IPS DF 6.9 (cell line): Measurements from ENCODE around the gene PRKN.

ENCODE experiments used
- DNase-seq: peaks from one replicate; pipeline ENCODE4 v3.0.0-alpha.2; 2013; ENCODE audit warnings: low read depth, low spot score
- H3K27ac ChIP-seq: one replicate; pipeline ENCODE4 v1.5.1; 2013; ENCODE audit warnings: low read length, control low read depth
- H3K27me3 ChIP-seq: 2 replicates; pipeline ENCODE4 v1.6.1; 2013; ENCODE audit warnings: mild to moderate bottlenecking, low read length; ENCODE audit not compliant: control insufficient read depth, insufficient read depth
- H3K36me3 ChIP-seq: 2 replicates; pipeline ENCODE4 v1.6.1; 2013; ENCODE audit warnings: low read length; ENCODE audit not compliant: control insufficient read depth, insufficient read depth
- H3K4me1 ChIP-seq: 2 replicates; pipeline ENCODE4 v1.6.1; 2013; ENCODE audit warnings: low read length; ENCODE audit not compliant: control insufficient read depth, insufficient read depth
- H3K4me3 ChIP-seq: 2 replicates; pipeline ENCODE4 v1.5.1; 2013; ENCODE audit warnings: mild to moderate bottlenecking, low read length
- H3K9me3 ChIP-seq: 2 replicates; pipeline ENCODE4 v1.6.1; 2013; ENCODE audit warnings: low read length, inconsistent platforms; ENCODE audit not compliant: control insufficient read depth, insufficient read depth
- WGBS: extraction: QIAGEN DNeasy Blood & Tissue Kit; methylation state at CpG from one replicate; pipeline ENCODE4 v1.1.7; 2013; ENCODE audit warnings: mixed read lengths, missing lambda C conversion rate; ENCODE audit not compliant: insufficient read length, insufficient coverage; 5-methylcytosine and 5-hydroxymethylcytosine counted together

The PRKN gene

GRCh38 chr6:161409353-161409752 lies 1318.2 kb downstream of the PRKN start:
- H3K4me1 ChIP-seq: no peaks in the 10 kb centered on the region
- H3K27ac ChIP-seq: no peak overlapping the region
- no CpG with 5 or more reads among the region's 7 CpGs for WGBS
- H3K27me3 ChIP-seq: no peaks in the 10 kb centered on the region
- no peaks in the 10 kb centered on the region for H3K9me3 ChIP-seq
- DNase-seq: no peak
- no peak overlapping the region for H3K4me3 ChIP-seq
- no peaks in the 10 kb centered on the region for H3K36me3 ChIP-seq

- Histone ChIP-seq H3K36me3 (no peaks in the 10 kb centered on the region), H3K4me1 (no peaks in the 10 kb centered on the region), H3K27me3 (no peaks in the 10 kb centered on the region), H3K27ac (no peak overlapping the region), H3K4me3 (no peak overlapping the region), H3K9me3 (peaks cover 2% of the 10 kb centered on the region; the same call in 1 of the 2 replicates)
- no peak for DNase-seq
- no CpG with 5 or more reads among the region's 8 CpGs for WGBS
Measured at GRCh38 chr6:161408041-161408440, 1319.5 kb downstream of the PRKN start.

- WGBS: no CpG with 5 or more reads among the region's 4 CpGs
- H3K27me3 ChIP-seq: no peaks in the 10 kb centered on the region
Measured at GRCh38 chr6:161407581-161407980, 1320.0 kb downstream of the PRKN start.

GRCh38 chr6:161407115-161407514 lies 1320.5 kb downstream of the PRKN start:
- Histone ChIP-seq H3K9me3 (peaks cover 2% of the 10 kb centered on the region; the same call in 1 of the 2 replicates), H3K27ac (no peak overlapping the region), H3K4me1 (no peaks in the 10 kb centered on the region), H3K36me3 (no peaks in the 10 kb centered on the region), H3K27me3 (no peaks in the 10 kb centered on the region), H3K4me3 (no peak overlapping the region)
- DNase-seq: no peak
- no CpG with 5 or more reads among the region's 2 CpGs for WGBS

More at GRCh38 chr6:161407581-161407980, 1320.0 kb downstream of the PRKN start:
- H3K4me3 ChIP-seq: no peak overlapping the region
- H3K36me3 ChIP-seq: no peaks in the 10 kb centered on the region
- H3K27ac ChIP-seq: no peak overlapping the region
- peaks cover 2% of the 10 kb centered on the region; the same call in 1 of the 2 replicates for H3K9me3 ChIP-seq
- DNase-seq: no peak
- no peaks in the 10 kb centered on the region for H3K4me1 ChIP-seq

GRCh38 chr6:161406646-161407045 lies 1320.9 kb downstream of the PRKN start:
- Histone ChIP-seq H3K27ac (no peak overlapping the region), H3K9me3 (peaks cover 2% of the 10 kb centered on the region; the same call in 1 of the 2 replicates), H3K4me3 (no peak overlapping the region), H3K36me3 (no peaks in the 10 kb centered on the region), H3K27me3 (no peaks in the 10 kb centered on the region), H3K4me1 (no peaks in the 10 kb centered on the region)
- DNase-seq: no peak
- WGBS: no CpG with 5 or more reads among the region's 6 CpGs

- H3K4me1 ChIP-seq: no peaks in the 10 kb centered on the region
- H3K9me3 ChIP-seq: peaks cover 2% of the 10 kb centered on the region; the same call in 1 of the 2 replicates
- no peaks in the 10 kb centered on the region for H3K36me3 ChIP-seq
- no peak for DNase-seq
- no peak overlapping the region for H3K27ac ChIP-seq
- no peak overlapping the region for H3K4me3 ChIP-seq
- WGBS: no CpG with 5 or more reads among the region's 4 CpGs
- H3K27me3 ChIP-seq: no peaks in the 10 kb centered on the region
Measured at GRCh38 chr6:161405418-161405817, 1322.1 kb downstream of the PRKN start.

GRCh38 chr6:161403717-161404116 lies 1323.8 kb downstream of the PRKN start:
- no peaks in the 10 kb centered on the region for H3K36me3 ChIP-seq
- H3K9me3 ChIP-seq: peaks cover 2% of the 10 kb centered on the region
- H3K4me1 ChIP-seq: no peaks in the 10 kb centered on the region
- no peak for DNase-seq
- no peak overlapping the region for H3K27ac ChIP-seq
- no peaks in the 10 kb centered on the region for H3K27me3 ChIP-seq
- no peak overlapping the region for H3K4me3 ChIP-seq
- WGBS: no CpG with 5 or more reads among the region's 1 CpG

- peaks cover 2% of the 10 kb centered on the region for H3K9me3 ChIP-seq
- no peaks in the 10 kb centered on the region for H3K27me3 ChIP-seq
- H3K27ac ChIP-seq: no peak overlapping the region
- DNase-seq: no peak
- no peaks in the 10 kb centered on the region for H3K4me1 ChIP-seq
- H3K36me3 ChIP-seq: no peaks in the 10 kb centered on the region
- no CpG with 5 or more reads among the region's 8 CpGs for WGBS
- H3K4me3 ChIP-seq: no peak overlapping the region
Measured at GRCh38 chr6:161401587-161402309, 1325.8 kb downstream of the PRKN start.

- Histone ChIP-seq H3K27ac (no peak overlapping the region), H3K4me3 (no peak overlapping the region), H3K27me3 (no peaks in the 10 kb centered on the region), H3K4me1 (no peaks in the 10 kb centered on the region), H3K9me3 (peaks cover 2% of the 10 kb centered on the region), H3K36me3 (no peaks in the 10 kb centered on the region)
- DNase-seq: no peak
- WGBS: no CpG with 5 or more reads among the region's 5 CpGs
Measured at GRCh38 chr6:161400671-161401070, 1326.9 kb downstream of the PRKN start.

- WGBS: no CpG with 5 or more reads among the region's 6 CpGs
- H3K9me3 ChIP-seq: no peaks in the 10 kb centered on the region; the same call in 1 of the 2 replicates
- H3K36me3 ChIP-seq: no peaks in the 10 kb centered on the region
- no peaks in the 10 kb centered on the region for H3K4me1 ChIP-seq
- no peak for DNase-seq
- H3K4me3 ChIP-seq: no peak overlapping the region
- no peak overlapping the region for H3K27ac ChIP-seq
- no peaks in the 10 kb centered on the region for H3K27me3 ChIP-seq
Measured at GRCh38 chr6:161396539-161396938, 1331.0 kb downstream of the PRKN start.

- no peaks in the 10 kb centered on the region for H3K27me3 ChIP-seq
- no peak for DNase-seq
- no peak overlapping the region for H3K4me3 ChIP-seq
- H3K9me3 ChIP-seq: no peaks in the 10 kb centered on the region; the same call in 1 of the 2 replicates
- H3K4me1 ChIP-seq: no peaks in the 10 kb centered on the region
- WGBS: no CpG with 5 or more reads among the region's 9 CpGs
- no peak overlapping the region for H3K27ac ChIP-seq
- H3K36me3 ChIP-seq: no peaks in the 10 kb centered on the region
Measured at GRCh38 chr6:161395716-161396231, 1331.8 kb downstream of the PRKN start.
